PC-3 (cell line): ENCODE measurements around the gene TMTC2. TPM values are rescaled to one million over a fixed set of nuclear protein-coding genes. Genes with fewer than 3 reads are reported as not detected.

Source experiments
- ATAC-seq: fragments of 200-7000 bp; cut with Tn5 transposase; 2 replicates; pipeline ENCODE4 v1.9.1; 2020; ENCODE audit warnings: mild to moderate bottlenecking, moderate library complexity
- Bru-seq: library from RNA; stranded (reverse); fragments of 400-500 nt; gene quantifications from one replicate; lab custom pipeline; 2021; lab: Mats Ljungman, UMichigan
- BruChase-seq, 2 experiments: library from RNA; stranded (reverse); fragments of 400-500 nt; gene quantifications; one replicate each; lab custom pipeline; 2021; lab: Mats Ljungman, UMichigan
- BruUV-seq: library from RNA; stranded (reverse); fragments of 400-500 nt; replicated peaks from 2 replicates; lab custom pipeline; 2021; lab: Mats Ljungman, UMichigan
- CTCF ChIA-PET: fragments of 300-600 bp; sonication (Branson Sonifier 250); formaldehyde crosslinking; loops from one replicate; lab custom pipeline; 2022; ENCODE audit warnings: antibody characterized with exemption; lab: Charles Lee
- POLR2A ChIA-PET: fragments of 300-600 bp; sonication (Branson Sonifier 250); formaldehyde crosslinking; loops from one replicate; lab custom pipeline; 2022; ENCODE audit warnings: antibody characterized with exemption; ENCODE audit not compliant: unreplicated experiment; lab: Charles Lee
- DNase-seq: peaks from one replicate; pipeline ENCODE4 v3.0.0-alpha.2; 2015
- H2AFZ ChIP-seq: fragments of 300-600 bp; sonication (generic); 2 replicates; pipeline ENCODE4 v1.6.0; 2016; ENCODE audit warnings: antibody characterized with exemption, low read length
- H3F3A ChIP-seq: fragments of 300-600 bp; sonication (generic); one replicate; pipeline ENCODE4 v1.6.0; 2017; ENCODE audit warnings: antibody characterized with exemption, low read length, control low read depth, mild to moderate bottlenecking; ENCODE audit not compliant: unreplicated experiment
- H3K27ac ChIP-seq: fragments of 300-600 bp; sonication (generic); 2 replicates; pipeline ENCODE4 v1.5.1; 2016; ENCODE audit warnings: mild to moderate bottlenecking, low read length
- H3K27me3 ChIP-seq: fragments of 300-600 bp; sonication (generic); 2 replicates; pipeline ENCODE4 v1.6.1; 2016; ENCODE audit warnings: low read length, mixed read lengths
- H3K36me3 ChIP-seq: fragments of 300-600 bp; sonication (generic); 2 replicates; pipeline ENCODE4 v1.6.1; 2016; ENCODE audit warnings: low read depth, mixed run types, low read length, mixed read lengths
- H3K4me1 ChIP-seq: fragments of 300-600 bp; sonication (generic); 2 replicates; pipeline ENCODE4 v1.5.1; 2016; ENCODE audit warnings: low read length; ENCODE audit not compliant: insufficient read depth
- H3K4me2 ChIP-seq: fragments of 300-600 bp; sonication (generic); 2 replicates; pipeline ENCODE4 v1.6.0; 2016; ENCODE audit warnings: low read length
- H3K4me3 ChIP-seq: fragments of 300-600 bp; sonication (generic); 2 replicates; pipeline ENCODE4 v1.5.1; 2016; ENCODE audit warnings: mild to moderate bottlenecking, low read length, mixed read lengths
- H3K79me2 ChIP-seq: fragments of 300-600 bp; sonication (generic); 2 replicates; pipeline ENCODE4 v1.6.1; 2017; ENCODE audit warnings: low read length, mixed read lengths
- H3K9ac ChIP-seq: fragments of 300-600 bp; sonication (generic); 2 replicates; pipeline ENCODE4 v1.6.0; 2016; ENCODE audit warnings: mild to moderate bottlenecking, low read length
- H3K9me2 ChIP-seq: fragments of 300-600 bp; sonication (generic); replicated peaks from 2 replicates; pipeline ENCODE4 v1.6.1; 2016; ENCODE audit warnings: mixed run types, low read length, mixed read lengths
- H3K9me3 ChIP-seq: fragments of 300-600 bp; sonication (generic); 2 replicates; pipeline ENCODE4 v1.6.1; 2016; ENCODE audit warnings: low read length, mixed read lengths
- H4K20me1 ChIP-seq: fragments of 300-600 bp; sonication (generic); 2 replicates; pipeline ENCODE4 v1.6.1; 2016; ENCODE audit warnings: low read length, mixed read lengths
- EZH2 ChIP-seq: fragments of 300-600 bp; sonication (generic); IDR thresholded peaks from one replicate; pipeline ENCODE4 v1.6.1; 2017; ENCODE audit warnings: antibody characterized with exemption, mild to moderate bottlenecking, low read length; ENCODE audit not compliant: unreplicated experiment
- EZH2phosphoT487 ChIP-seq: fragments of 300-600 bp; sonication (generic); IDR thresholded peaks from 2 replicates; pipeline ENCODE4 v1.6.1; 2018; ENCODE audit warnings: mild to moderate bottlenecking, antibody characterized with exemption, low read length, borderline replicate concordance
- intact Hi-C: fragments of 100-400 bp; cut with micrococcal nuclease; formaldehyde crosslinking; loops from 2 replicates; pipeline ENCODE4 v1.9.0; 2023
- long read RNA-seq: library from polyadenylated mRNA; unstranded; transcript quantifications from one replicate; pipeline ENCODE4 v2.0.0, GENCODE V29; 2021; ENCODE audit not compliant: unreplicated experiment
- total RNA-seq: library from RNA; depleted of rRNA; stranded (reverse); fragments of >200 nt; gene quantifications from 2 replicates; pipeline ENCODE4 v1.2.3, GENCODE V29; 2014; rRNA removed
- TF ChIP-seq, protein P1 (sequence below): fragments of 300-600 bp; sonication (generic); conservative IDR thresholded peaks from 2 replicates; pipeline ENCODE4 v1.5.1; 2017; ENCODE audit warnings: antibody characterized with exemption, low read depth, mild to moderate bottlenecking, low read length

TMTC2 gene
- total RNA-seq, result 10.7 and 17.5 TPM in 2 replicates
- percentile 67 among the genes with signal in this experiment for Bru-seq, nascent RNA
- BruChase-seq, experiment 1, labeled RNA remaining after a 6-hour chase, result percentile 60 among the genes with signal in this experiment
- percentile 68 among the genes with signal in this experiment for BruChase-seq, experiment 2, labeled RNA remaining after a 2-hour chase
- long read RNA-seq, partial matches to known transcripts, result 6 of 15 reads
- long read RNA-seq, other reads (novel, unspliced or antisense), result 8 of 15 reads

DNA sequence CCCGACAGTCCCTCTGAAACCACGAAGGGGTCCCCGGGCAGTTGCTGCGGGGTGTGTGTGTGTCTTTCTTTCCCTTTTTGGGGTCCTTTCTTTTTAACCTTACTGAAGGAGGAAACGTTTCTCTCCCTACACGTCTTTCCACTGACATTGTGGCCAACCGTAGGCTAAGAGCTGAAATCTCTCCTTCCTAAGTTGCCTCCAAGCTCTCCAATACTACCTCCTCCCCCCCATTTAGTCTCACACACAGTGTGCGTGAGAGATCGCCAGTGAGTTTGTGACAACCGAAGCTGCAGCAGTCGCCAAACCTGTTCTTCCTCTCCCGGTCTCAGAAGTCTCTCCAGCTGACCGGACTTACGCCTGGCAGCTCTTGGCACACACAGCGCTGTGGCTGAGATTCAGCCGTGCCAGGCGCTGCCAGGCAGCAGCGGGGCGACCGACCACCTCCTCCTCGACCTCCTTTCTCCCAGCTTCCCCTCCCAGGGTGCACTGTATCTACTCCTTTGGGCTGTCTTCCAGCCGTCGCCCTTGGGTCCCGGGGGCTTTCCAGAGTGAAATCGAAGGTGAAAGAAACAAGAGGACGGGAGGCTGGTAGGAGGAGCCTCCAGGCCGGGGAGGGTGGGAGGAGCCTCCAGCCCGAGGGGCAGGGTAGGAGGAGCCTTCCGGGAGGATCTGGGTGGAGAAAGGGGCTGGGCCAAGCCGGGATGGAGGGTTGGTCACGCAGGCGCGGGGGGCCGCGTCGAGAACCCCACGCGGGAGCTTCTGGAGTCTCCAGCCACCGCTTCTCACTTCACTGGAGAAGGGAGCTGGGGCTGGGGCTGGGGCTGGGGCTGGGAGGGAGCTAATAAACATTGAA lies at the start of gene TMTC2:
TMTC2 (plus strand) TSS at position 739 of the 853 bp plus-strand sequence.
- H3K27ac ChIP-seq, result peak within 1 kb of the TSS; percentile 96
- TSS peak; percentile 92 for BruUV-seq
- H3K9ac ChIP-seq, result peak within 1 kb of the TSS; percentile 88
- no peaks in the 10 kb centered on the region; the same call in 1 of the 2 replicates for H4K20me1 ChIP-seq
- no peaks in the 10 kb centered on the region for H3K27me3 ChIP-seq
- ATAC-seq (peak; percentile 82), DNase-seq (peak; percentile 97)
- peak within 1 kb of the TSS; percentile 79 for H2AFZ ChIP-seq
- peaks cover 49% of the 10 kb centered on the region for H3K4me1 ChIP-seq
- H3K36me3 ChIP-seq, result 0 out of 2 replicates have a peak, but pooled peaks cover 7% of the 10 kb centered on the region
- no peaks in the 10 kb centered on the region for H3K9me2 ChIP-seq
- H3F3A ChIP-seq, result no peaks in the 10 kb centered on the region
- H3K4me3 ChIP-seq, result peak within 1 kb of the TSS; percentile 76
- intact Hi-C loops, result loop anchor here (1.0 to 10.0 kb wide), 10 partner anchors 36 to 1817 kb away; no protein-coding TSS in a partner anchor
- TF ChIP-seq EZH2, result no peak
- TF ChIP-seq EZH2phosphoT487, result no peak
- TF ChIP-seq, protein P1, sequence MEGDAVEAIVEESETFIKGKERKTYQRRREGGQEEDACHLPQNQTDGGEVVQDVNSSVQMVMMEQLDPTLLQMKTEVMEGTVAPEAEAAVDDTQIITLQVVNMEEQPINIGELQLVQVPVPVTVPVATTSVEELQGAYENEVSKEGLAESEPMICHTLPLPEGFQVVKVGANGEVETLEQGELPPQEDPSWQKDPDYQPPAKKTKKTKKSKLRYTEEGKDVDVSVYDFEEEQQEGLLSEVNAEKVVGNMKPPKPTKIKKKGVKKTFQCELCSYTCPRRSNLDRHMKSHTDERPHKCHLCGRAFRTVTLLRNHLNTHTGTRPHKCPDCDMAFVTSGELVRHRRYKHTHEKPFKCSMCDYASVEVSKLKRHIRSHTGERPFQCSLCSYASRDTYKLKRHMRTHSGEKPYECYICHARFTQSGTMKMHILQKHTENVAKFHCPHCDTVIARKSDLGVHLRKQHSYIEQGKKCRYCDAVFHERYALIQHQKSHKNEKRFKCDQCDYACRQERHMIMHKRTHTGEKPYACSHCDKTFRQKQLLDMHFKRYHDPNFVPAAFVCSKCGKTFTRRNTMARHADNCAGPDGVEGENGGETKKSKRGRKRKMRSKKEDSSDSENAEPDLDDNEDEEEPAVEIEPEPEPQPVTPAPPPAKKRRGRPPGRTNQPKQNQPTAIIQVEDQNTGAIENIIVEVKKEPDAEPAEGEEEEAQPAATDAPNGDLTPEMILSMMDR, result no peak
- ChIA-PET CTCF (interaction anchor here (0.6 to 1.9 kb wide), 6 partner anchors 51 to 1817 kb away, joined by 3 to 9 read pairs (median 4); no protein-coding TSS in a partner anchor), POLR2A (interaction anchor here (0.6 to 1.3 kb wide), 12 partner anchors 35 to 1860 kb away, joined by 3 to 27 read pairs (median 4); no protein-coding TSS in a partner anchor)
- H3K4me2 ChIP-seq, result peak within 1 kb of the TSS; percentile 89
- H3K9me3 ChIP-seq, result no peaks in the 10 kb centered on the region
- peaks cover 33% of the 10 kb centered on the region for H3K79me2 ChIP-seq

DNA sequence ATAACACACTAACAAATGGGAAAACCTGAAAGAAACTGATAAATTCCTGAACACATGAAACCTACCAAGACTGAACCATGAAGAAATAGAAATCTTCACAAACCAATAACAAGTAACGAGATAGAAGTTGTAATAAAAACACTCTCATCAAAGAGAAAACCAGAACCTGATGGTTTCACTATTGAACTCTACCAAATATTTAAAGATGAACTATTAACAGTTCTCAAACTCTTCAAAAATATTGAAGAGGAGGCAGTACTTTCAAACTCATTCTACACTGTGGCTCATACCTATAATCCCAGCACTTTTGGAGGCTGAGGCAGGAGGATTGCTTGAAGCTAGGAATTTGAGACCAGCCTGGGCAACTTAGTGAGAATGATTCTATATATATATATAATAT lies 48.4 kb upstream of the TMTC2 start:
- no peak overlapping the region for H3K4me2 ChIP-seq
- H3K36me3 ChIP-seq, result no peaks in the 10 kb centered on the region
- H3K9me3 ChIP-seq, result no peaks in the 10 kb centered on the region
- no peaks in the 10 kb centered on the region for H3K9me2 ChIP-seq
- no TSS peak for BruUV-seq
- no peaks in the 10 kb centered on the region for H3K79me2 ChIP-seq
- no peak for ATAC-seq
- ChIA-PET POLR2A (no interaction called here), CTCF (no interaction called here)
- H3K27ac ChIP-seq, result no peak overlapping the region
- no peak for DNase-seq
- 0 out of 2 replicates have a peak overlapping the region, but pooled peaks have one; percentile 22 for H2AFZ ChIP-seq
- no peaks in the 10 kb centered on the region for H3K4me1 ChIP-seq
- TF ChIP-seq, protein P1, result no peak
- no peak for TF ChIP-seq EZH2phosphoT487
- no peak for TF ChIP-seq EZH2
- intact Hi-C loops, result no loop called here
- H3K27me3 ChIP-seq, result no peaks in the 10 kb centered on the region
- H3K9ac ChIP-seq, result no peak overlapping the region
- H3K4me3 ChIP-seq, result no peak overlapping the region
- no peaks in the 10 kb centered on the region for H3F3A ChIP-seq
- no peaks in the 10 kb centered on the region for H4K20me1 ChIP-seq
